DND-41 (cell line): ENCODE data around the gene PRCC.

ENCODE experiments used
- ATAC-seq: fragments of 200-7000 bp; cut with Tn5 transposase; 3 replicates; pipeline ENCODE4 v1.9.1; 2021; ENCODE audit warnings: low read depth; ENCODE audit not compliant: insufficient read depth
- DNase-seq: peaks from one replicate; pipeline ENCODE4 v3.0.0-alpha.2; 2020
- H2AFZ ChIP-seq: 2 replicates; pipeline ENCODE4 v1.6.0; 2012; ENCODE audit warnings: low read depth, low read length
- H3K27ac ChIP-seq: 2 replicates; pipeline ENCODE4 v1.5.1; 2012; ENCODE audit warnings: low read length, inconsistent platforms
- H3K27me3 ChIP-seq: fragments of 200-600 bp; sonication (generic); 2 replicates; pipeline ENCODE4 v1.6.0; 2012; ENCODE audit warnings: low read length, mild to moderate bottlenecking, inconsistent platforms; ENCODE audit not compliant: insufficient read depth, poor library complexity
- H3K36me3 ChIP-seq: 2 replicates; pipeline ENCODE4 v1.5.1; 2012; ENCODE audit warnings: low read length, inconsistent platforms; ENCODE audit not compliant: insufficient read depth
- H3K4me1 ChIP-seq: 2 replicates; pipeline ENCODE4 v1.5.1; 2012; ENCODE audit warnings: mild to moderate bottlenecking, low read length; ENCODE audit not compliant: insufficient read depth
- H3K4me2 ChIP-seq: 2 replicates; pipeline ENCODE4 v1.6.0; 2012; ENCODE audit warnings: mild to moderate bottlenecking, moderate library complexity, low read length, inconsistent platforms; ENCODE audit not compliant: insufficient read depth
- H3K4me3 ChIP-seq, 2 experiments: fragments of 200-600 bp in 1 of 2; shearing (Covaris generic) in 1 of 2; 2 replicates each; pipeline ENCODE4 v1.5.1; 2012 to 2016; ENCODE audit warnings: inconsistent platforms in 2 of 2, low read length in 2 of 2, mild to moderate bottlenecking in 2 of 2, low read depth in 1 of 2, moderate library complexity in 1 of 2
- H3K79me2 ChIP-seq: 2 replicates; pipeline ENCODE4 v1.6.0; 2012; ENCODE audit warnings: low read length, inconsistent platforms; ENCODE audit not compliant: insufficient read depth
- H3K9ac ChIP-seq: 2 replicates; pipeline ENCODE4 v1.6.0; 2012; ENCODE audit warnings: low read depth, mild to moderate bottlenecking, inconsistent platforms, low read length, moderate library complexity
- H3K9me3 ChIP-seq: 2 replicates; pipeline ENCODE4 v1.5.1; 2012; ENCODE audit warnings: low read length, moderate library complexity, mild to moderate bottlenecking, inconsistent platforms; ENCODE audit not compliant: insufficient read depth, severe bottlenecking
- H4K20me1 ChIP-seq: 2 replicates; pipeline ENCODE4 v1.6.0; 2012; ENCODE audit warnings: low read length; ENCODE audit not compliant: insufficient read depth
- CTCF ChIP-seq: IDR thresholded peaks from 2 replicates; pipeline ENCODE4 v1.5.1; 2012; ENCODE audit warnings: borderline replicate concordance, low read length, moderate library complexity, mild to moderate bottlenecking; ENCODE audit not compliant: poor library complexity, severe bottlenecking; ENCODE audit errors: extremely low read depth
- EZH2 ChIP-seq: IDR thresholded peaks from 3 replicates; pipeline ENCODE4 v1.6.1; 2012; ENCODE audit warnings: borderline replicate concordance, low read depth, mild to moderate bottlenecking, moderate library complexity, low read length, inconsistent platforms; ENCODE audit not compliant: severe bottlenecking

PRCC gene

GRCh38 chr1:156822680-156823079 is 55.3 kb downstream of the PRCC start:
- no peak overlapping the region for H3K9ac ChIP-seq
- H2AFZ ChIP-seq = no peak overlapping the region
- H3K36me3 ChIP-seq = no peaks in the 10 kb centered on the region
- H3K79me2 ChIP-seq = no peaks in the 10 kb centered on the region
- peaks cover 6% of the 10 kb centered on the region for H3K27me3 ChIP-seq
- H3K4me3 ChIP-seq = no peak overlapping the region
- no peak for DNase-seq
- no peaks in the 10 kb centered on the region for H3K9me3 ChIP-seq
- ATAC-seq = no peak
- H3K4me1 ChIP-seq = no peaks in the 10 kb centered on the region
- H3K4me2 ChIP-seq = no peak overlapping the region
- TF ChIP-seq CTCF = no peak
- no peak for TF ChIP-seq EZH2
- no peak overlapping the region for H3K27ac ChIP-seq
- no peaks in the 10 kb centered on the region for H4K20me1 ChIP-seq

DNA sequence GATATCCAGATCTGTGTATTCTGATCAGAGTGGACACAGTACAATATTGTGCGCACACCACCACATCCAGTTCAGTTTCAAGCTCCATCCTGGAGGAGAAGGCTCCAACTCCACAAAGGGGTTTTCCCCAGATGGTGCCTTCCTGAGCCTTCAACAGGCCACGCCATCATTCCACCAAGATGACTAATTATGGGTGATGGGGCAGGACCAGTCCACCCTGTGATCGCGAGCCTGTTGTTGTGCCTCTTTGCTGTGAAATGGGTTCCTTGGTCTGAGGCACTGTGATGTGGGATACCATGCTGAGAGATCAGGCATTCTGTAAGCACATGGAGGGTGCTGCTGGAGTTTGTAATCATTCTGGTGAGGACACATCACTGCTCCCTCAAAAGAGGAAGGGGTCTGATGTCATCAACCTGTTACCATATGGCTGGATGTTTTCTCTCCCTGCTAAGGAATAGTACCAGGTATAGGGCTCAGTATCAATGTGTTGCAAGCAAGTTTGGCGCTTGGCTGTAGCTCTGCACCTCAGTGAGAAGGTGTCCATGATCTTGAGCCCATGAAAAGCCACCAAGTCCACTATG is 56.0 kb downstream of the PRCC start:
- ATAC-seq = no peak
- TF ChIP-seq EZH2 = no peak
- no peak for TF ChIP-seq CTCF
- no peaks in the 10 kb centered on the region for H4K20me1 ChIP-seq

DNA sequence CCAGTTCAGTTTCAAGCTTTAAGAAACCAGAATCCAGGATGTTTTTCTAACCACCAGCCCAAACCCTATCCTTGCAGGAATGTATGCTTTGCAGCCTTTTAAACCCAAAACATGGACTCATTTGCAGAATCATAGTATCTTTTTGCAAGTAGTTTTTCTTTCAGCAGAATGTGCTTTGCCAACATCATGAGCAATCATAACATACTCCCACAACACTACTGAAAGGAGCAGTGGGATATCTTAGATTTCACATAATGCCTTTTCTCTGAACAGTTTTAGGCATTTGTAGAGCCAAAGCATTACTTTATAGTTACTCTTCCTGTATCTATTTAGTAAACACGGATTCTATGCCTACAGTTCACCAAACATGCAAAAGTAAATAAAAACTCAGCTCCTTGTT is 59.3 kb downstream of the PRCC start:
- DNase-seq = no peak
- Histone ChIP-seq H3K4me3 (no peak overlapping the region), H3K4me2 (no peak overlapping the region), H2AFZ (no peak overlapping the region), H3K36me3 (no peaks in the 10 kb centered on the region), H3K9me3 (no peaks in the 10 kb centered on the region), H3K79me2 (no peaks in the 10 kb centered on the region), H3K9ac (no peak overlapping the region), H3K4me1 (no peaks in the 10 kb centered on the region), H3K27me3 (peaks cover 12% of the 10 kb centered on the region), H4K20me1 (no peaks in the 10 kb centered on the region), H3K27ac (no peak overlapping the region)
- ATAC-seq = no peak
- no peak for TF ChIP-seq CTCF
- TF ChIP-seq EZH2 = no peak

More for the DNA sequence above, 56.0 kb downstream of the PRCC start:
- Histone ChIP-seq H3K4me2 (no peak overlapping the region), H3K9me3 (no peaks in the 10 kb centered on the region), H3K27ac (no peak overlapping the region), H3K9ac (no peak overlapping the region), H2AFZ (no peak overlapping the region), H3K27me3 (peaks cover 6% of the 10 kb centered on the region), H3K36me3 (no peaks in the 10 kb centered on the region), H3K4me1 (no peaks in the 10 kb centered on the region), H3K79me2 (no peaks in the 10 kb centered on the region), H3K4me3 (no peak overlapping the region)
- DNase-seq = no peak
